Measurements from ENCODE around the gene RFPL2. TPM values are rescaled to one million over a fixed set of nuclear protein-coding genes. Genes with fewer than 3 reads are reported as not detected.
A peak's percentile ranks its signal among the peaks of the same experiment; 100 is the strongest.
"Not testable (repeated sequence)": the region's sequence is repeated elsewhere in the genome, so short reads cannot be mapped to it uniquely, and the experiment has no call there.

RFPL2 gene
- total and polyA plus RNA-seq, 7 experiments from 2014 or later = 0.15 to 3.9 (median 0.40) TPM

DNA sequence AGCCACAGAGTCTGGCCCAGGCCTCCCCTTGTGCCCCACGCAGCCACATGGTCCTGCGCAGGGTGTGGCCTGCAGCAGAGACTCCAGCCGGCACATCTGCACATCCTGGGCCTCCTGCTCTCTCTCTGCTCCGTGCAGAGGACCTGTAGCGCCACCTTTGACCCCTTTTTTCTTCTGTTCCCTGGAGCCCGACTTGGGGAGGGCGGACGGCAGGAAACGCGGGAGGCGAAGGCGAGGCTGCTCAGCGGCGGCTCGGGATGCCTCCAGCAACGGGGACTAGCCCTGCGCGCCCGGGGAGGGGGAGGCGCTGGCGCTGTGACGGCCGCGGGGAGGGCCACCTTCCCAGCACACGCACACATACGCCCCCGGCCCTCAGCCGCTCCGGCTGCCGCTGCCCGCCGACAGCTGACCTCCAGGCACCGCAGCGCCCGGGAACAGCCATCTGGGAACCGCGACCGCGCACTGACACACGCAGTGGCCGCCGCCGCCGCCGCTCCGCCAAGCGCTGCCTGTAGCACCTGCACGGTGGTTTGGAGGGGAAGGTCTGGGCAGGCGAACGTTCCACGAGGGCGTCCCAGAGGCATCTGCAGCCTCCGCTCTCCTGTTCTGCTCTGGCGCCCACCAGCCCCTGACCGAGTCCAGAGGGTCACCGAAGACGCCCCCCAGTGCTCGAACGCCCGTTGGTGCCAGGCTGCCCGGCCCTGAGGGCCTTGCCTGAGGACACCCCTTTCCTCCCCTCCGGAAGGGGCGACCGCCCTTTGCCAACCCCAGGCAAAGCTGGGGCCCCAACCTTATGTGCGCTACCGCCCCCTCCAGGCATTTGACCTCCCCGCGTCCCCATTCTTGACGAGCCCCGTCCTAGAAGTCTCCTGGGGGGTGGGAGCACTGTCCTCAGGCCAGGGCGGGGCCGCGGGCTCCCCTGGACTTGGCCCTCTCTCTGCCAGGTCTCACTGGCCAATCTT lies 28.9 kb downstream of the RFPL2 start:
- H3K27ac ChIP-seq (ENCODE audit: low read depth, low read length) = no peak overlapping the region
- Mint-ChIP-seq H3K27me3 (peaks cover 27 to 47% (median 40%) of the 10 kb centered on the region in 5 donors), H3K4me3 (peak overlapping the region in 3 of 10 donors; percentile 31 to 71 (median 45)), H3K36me3 (no peaks in the 10 kb centered on the region), H3K27ac (no peak overlapping the region), H3K9me3 (no peaks in the 10 kb centered on the region), H3K4me1 (peaks cover 0 to 7% (median 0%) of the 10 kb centered on the region in 7 donors)
- H3K4me3 ChIP-seq (ENCODE audit: low read length) = no peak overlapping the region
- intact Hi-C loops (cut with micrococcal nuclease) = no loop called here
- DNase-seq = no peak
- POLR2A ChIA-PET = no interaction called here
- no peak for ATAC-seq
- no peaks in the 10 kb centered on the region for H3K27me3 ChIP-seq (ENCODE audit: control insufficient read depth in 2 of 2, insufficient read depth in 2 of 2, low read length in 2 of 2)
- no peaks in the 10 kb centered on the region for H3K4me1 ChIP-seq (ENCODE audit: control insufficient read depth in 2 of 2, insufficient read depth in 2 of 2, low read length in 2 of 2)
- CTCF ChIA-PET = no interaction called here
- H3K36me3 ChIP-seq (ENCODE audit: control insufficient read depth in 2 of 3, insufficient read depth in 3 of 3, low read length in 3 of 3) = no peaks in the 10 kb centered on the region
- no peaks in the 10 kb centered on the region for H3K9me3 ChIP-seq (ENCODE audit: control insufficient read depth in 2 of 3, low read length in 3 of 3)

DNA sequence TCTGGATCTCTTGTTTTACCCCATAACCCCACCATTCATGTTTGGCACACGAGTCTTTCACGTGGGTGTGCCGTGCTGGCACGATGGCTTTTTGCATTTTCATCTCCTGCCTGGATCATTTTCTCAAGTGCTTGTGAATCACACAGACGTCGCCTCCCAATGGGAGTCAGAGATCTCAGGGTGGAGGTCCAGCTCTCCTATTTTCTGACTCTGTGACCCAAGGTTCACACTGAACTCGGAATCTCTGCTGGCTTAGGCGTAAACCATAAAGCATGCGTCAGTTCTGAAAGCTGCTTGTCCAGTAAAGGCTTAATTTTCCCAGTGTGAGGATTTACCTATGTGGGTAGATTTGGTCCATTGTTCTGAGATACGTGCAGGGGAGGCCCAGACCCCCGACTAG lies 29.8 kb downstream of the RFPL2 start:
- Mint-ChIP-seq H3K9me3 (no peaks in the 10 kb centered on the region), H3K4me1 (peaks cover 0 to 7% (median 0%) of the 10 kb centered on the region in 7 donors), H3K36me3 (no peaks in the 10 kb centered on the region), H3K27me3 (peaks cover 27 to 47% (median 40%) of the 10 kb centered on the region in 5 donors), H3K4me3 (peak overlapping the region in 1 of 10 donors; percentile 71), H3K27ac (no peak overlapping the region)
- Histone ChIP-seq H3K27ac (ENCODE audit: low read depth, low read length) (no peak overlapping the region), H3K9me3 (ENCODE audit: control insufficient read depth in 2 of 3, low read length in 3 of 3) (no peaks in the 10 kb centered on the region), H3K36me3 (ENCODE audit: control insufficient read depth in 2 of 3, insufficient read depth in 3 of 3, low read length in 3 of 3) (no peaks in the 10 kb centered on the region), H3K27me3 (ENCODE audit: control insufficient read depth in 2 of 2, insufficient read depth in 2 of 2, low read length in 2 of 2) (no peaks in the 10 kb centered on the region), H3K4me3 (ENCODE audit: low read length) (no peak overlapping the region), H3K4me1 (ENCODE audit: control insufficient read depth in 2 of 2, insufficient read depth in 2 of 2, low read length in 2 of 2) (no peaks in the 10 kb centered on the region)
- no peak for DNase-seq
- no peak for ATAC-seq
- ChIA-PET POLR2A (no interaction called here), CTCF (no interaction called here)
- intact Hi-C loops (cut with micrococcal nuclease) = no loop called here

DNA sequence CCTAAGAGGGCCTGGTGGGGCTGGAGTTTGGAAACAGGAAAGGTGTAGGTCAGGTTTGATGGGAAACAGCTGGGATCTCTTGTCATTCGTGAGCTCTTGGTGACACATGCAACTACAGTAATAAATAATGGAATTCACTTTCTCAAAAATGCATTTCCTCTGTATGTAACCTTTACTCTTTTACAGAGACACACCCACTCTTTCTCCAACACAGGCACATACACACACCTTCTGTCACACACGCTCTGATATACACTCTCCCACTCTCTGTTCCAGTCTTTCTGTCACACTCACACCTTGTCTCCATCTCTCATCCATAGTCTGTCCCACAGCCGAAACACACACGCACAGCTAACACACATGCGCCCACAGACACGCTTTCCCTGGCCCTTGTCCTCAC lies 39.2 kb downstream of the RFPL2 start:
- ChIA-PET POLR2A (no interaction called here), CTCF (no interaction called here)
- ATAC-seq = no peak

DNA sequence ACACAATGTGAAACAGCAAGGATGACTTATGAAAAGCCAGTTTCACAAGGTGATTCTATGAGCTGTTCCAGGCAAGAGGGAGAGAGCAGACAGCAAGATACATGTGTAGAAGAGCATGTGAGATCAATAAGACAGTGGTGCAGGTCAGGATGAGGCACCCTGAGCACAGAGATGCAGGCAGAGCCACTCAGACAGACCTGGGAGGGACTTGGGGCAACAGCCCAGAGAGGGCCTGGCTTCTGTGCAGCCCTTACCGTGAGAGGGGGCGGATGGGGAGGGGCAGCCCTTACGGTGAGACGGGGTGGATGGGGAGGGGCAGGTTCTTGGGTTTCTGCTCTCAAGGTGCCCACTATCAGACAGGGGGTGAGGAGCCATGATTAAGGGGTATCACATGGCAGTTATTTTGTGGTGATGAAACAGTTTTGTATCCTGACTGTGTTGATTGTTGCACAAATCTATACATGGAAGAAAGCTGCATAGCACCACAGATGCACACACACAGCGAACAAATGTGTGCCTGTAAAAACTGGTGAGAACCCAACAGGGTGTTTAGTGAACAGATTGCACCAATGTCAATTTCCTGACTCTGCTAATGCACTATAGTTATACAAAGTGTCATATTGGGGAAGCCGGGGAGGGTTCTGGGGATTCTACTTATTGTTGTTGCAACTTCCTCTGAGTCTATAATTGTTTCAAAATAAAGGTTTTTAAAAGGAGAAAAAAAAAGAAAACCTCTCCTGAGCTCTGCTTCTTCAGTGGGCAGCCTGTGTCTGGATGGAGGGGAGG lies 40.6 kb downstream of the RFPL2 start:
- ChIA-PET POLR2A (no interaction called here), CTCF (no interaction called here)
- Mint-ChIP-seq H3K4me3 (no peak overlapping the region), H3K4me1 (peaks cover 0 to 10% (median 4%) of the 10 kb centered on the region in 7 donors), H3K9me3 (no peaks in the 10 kb centered on the region), H3K27ac (peak overlapping the region in 1 of 9 donors; percentile 84), H3K27me3 (peaks cover 4 to 25% (median 6%) of the 10 kb centered on the region in 5 donors), H3K36me3 (no peaks in the 10 kb centered on the region)
- Histone ChIP-seq H3K4me3 (ENCODE audit: low read length) (no peak overlapping the region), H3K4me1 (ENCODE audit: control insufficient read depth in 2 of 2, insufficient read depth in 2 of 2, low read length in 2 of 2) (no peaks in the 10 kb centered on the region), H3K27me3 (ENCODE audit: control insufficient read depth in 2 of 2, insufficient read depth in 2 of 2, low read length in 2 of 2) (no peaks in the 10 kb centered on the region), H3K27ac (ENCODE audit: low read depth, low read length) (no peak overlapping the region), H3K36me3 (ENCODE audit: control insufficient read depth in 2 of 3, insufficient read depth in 3 of 3, low read length in 3 of 3) (no peaks in the 10 kb centered on the region), H3K9me3 (ENCODE audit: control insufficient read depth in 2 of 3, low read length in 3 of 3) (no peaks in the 10 kb centered on the region)
- intact Hi-C loops (cut with micrococcal nuclease) = no loop called here
- ATAC-seq (peak; percentile 73), DNase-seq (no peak)

More for the DNA sequence above, 39.2 kb downstream of the RFPL2 start:
- Histone ChIP-seq H3K27me3 (ENCODE audit: control insufficient read depth in 2 of 2, insufficient read depth in 2 of 2, low read length in 2 of 2) (no peaks in the 10 kb centered on the region), H3K4me1 (ENCODE audit: control insufficient read depth in 2 of 2, insufficient read depth in 2 of 2, low read length in 2 of 2) (no peaks in the 10 kb centered on the region), H3K27ac (ENCODE audit: low read depth, low read length) (no peak overlapping the region), H3K9me3 (ENCODE audit: control insufficient read depth in 2 of 3, low read length in 3 of 3) (no peaks in the 10 kb centered on the region), H3K4me3 (ENCODE audit: low read length) (no peak overlapping the region), H3K36me3 (ENCODE audit: control insufficient read depth in 2 of 3, insufficient read depth in 3 of 3, low read length in 3 of 3) (no peaks in the 10 kb centered on the region)
- DNase-seq = no peak
- H3K4me3 Mint-ChIP-seq = no peak overlapping the region
- no peaks in the 10 kb centered on the region for H3K9me3 Mint-ChIP-seq
- H3K27me3 Mint-ChIP-seq = peaks cover 4 to 25% (median 6%) of the 10 kb centered on the region in 5 donors
- H3K36me3 Mint-ChIP-seq = no peaks in the 10 kb centered on the region
- H3K27ac Mint-ChIP-seq = peak overlapping the region in 1 of 9 donors; percentile 28
- H3K4me1 Mint-ChIP-seq = peaks cover 0 to 10% (median 4%) of the 10 kb centered on the region in 7 donors
- intact Hi-C loops (cut with micrococcal nuclease) = no loop called here

DNA sequence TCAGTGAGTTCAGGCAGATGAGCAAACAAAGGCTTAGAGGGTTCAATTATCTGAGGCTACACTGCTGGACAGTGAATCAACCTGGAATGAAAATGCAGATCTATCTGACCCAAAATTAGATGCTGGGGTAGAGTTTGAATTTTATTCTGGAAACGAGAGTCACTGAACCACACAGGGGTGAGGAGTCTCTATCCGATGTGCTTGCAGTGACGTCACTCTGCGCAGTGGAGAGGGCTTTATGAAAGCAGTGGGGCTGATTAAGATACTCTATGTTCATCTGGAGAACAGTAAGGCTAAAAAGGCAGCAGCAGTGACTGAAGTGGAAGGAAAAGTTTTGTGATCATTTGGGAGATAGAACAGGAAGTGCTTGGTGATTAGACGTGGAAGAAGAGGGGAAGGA lies 44.5 kb downstream of the RFPL2 start:
- H3K36me3 ChIP-seq (ENCODE audit: control insufficient read depth in 2 of 3, insufficient read depth in 3 of 3, low read length in 3 of 3); H3K36me3 Mint-ChIP-seq; ATAC-seq; H3K4me1 ChIP-seq (ENCODE audit: control insufficient read depth in 2 of 2, insufficient read depth in 2 of 2, low read length in 2 of 2); CTCF ChIA-PET; H3K27me3 ChIP-seq (ENCODE audit: control insufficient read depth in 2 of 2, insufficient read depth in 2 of 2, low read length in 2 of 2); H3K9me3 ChIP-seq (ENCODE audit: control insufficient read depth in 2 of 3, low read length in 3 of 3); H3K27ac ChIP-seq (ENCODE audit: low read depth, low read length); H3K9me3 Mint-ChIP-seq; POLR2A ChIA-PET; H3K4me3 Mint-ChIP-seq; H3K4me1 Mint-ChIP-seq; H3K4me3 ChIP-seq (ENCODE audit: low read length); intact Hi-C loops (cut with micrococcal nuclease); DNase-seq; H3K27ac Mint-ChIP-seq: not testable (repeated sequence)
- H3K27me3 Mint-ChIP-seq = peaks cover 4 to 30% (median 6%) of the 10 kb centered on the region in 5 donors

DNA sequence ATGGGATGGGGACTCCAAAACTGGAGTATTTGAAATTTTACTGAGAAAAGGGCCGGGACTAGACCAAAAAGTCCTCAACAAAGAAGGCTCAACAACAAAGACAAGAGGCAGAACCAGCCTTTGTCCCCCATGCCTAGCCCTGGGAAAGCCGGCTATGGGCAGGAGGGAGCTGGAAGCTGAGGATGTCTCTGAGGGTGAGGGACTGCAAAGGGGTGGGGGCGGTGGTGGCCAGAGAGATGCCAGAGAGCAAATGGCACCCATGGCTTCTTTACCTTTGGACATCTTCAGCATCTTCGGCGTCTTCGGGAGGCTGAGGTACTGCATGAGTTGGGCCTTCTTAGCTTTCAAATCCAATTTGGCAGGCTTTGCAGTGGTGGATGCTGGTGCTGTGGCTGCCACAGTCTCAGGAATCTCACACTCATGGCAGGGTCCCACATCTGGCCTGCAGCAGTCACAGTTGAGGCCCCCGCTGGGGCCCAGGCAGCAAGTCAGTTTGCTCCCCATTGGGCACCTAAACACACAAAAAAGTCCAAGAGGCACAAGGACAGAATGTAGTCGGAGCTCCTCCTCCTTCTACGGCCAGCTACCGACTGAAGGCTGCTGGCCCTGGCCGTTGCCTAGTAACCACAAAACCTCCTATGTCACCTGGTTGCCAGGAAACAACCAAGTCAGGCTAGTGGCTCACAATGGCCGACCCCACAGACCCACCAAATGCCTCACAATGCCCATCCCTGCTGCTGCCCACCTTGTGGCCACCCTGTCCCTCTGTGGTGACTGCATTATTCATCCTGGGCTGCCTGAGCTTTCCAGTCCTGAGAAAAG lies 46.0 kb downstream of the RFPL2 start, which contains the start of gene C22orf42:
Gene C22orf42, minus strand, starts transcription at position 592 of the 822 bp plus-strand sequence. Its CDS starts 88 bp downstream, at position 504.
- H3K36me3 ChIP-seq (ENCODE audit: control insufficient read depth in 2 of 3, insufficient read depth in 3 of 3, low read length in 3 of 3) = no peaks in the 10 kb centered on the region
- Mint-ChIP-seq H3K27me3 (peaks cover 3 to 34% (median 5%) of the 10 kb centered on the region in 5 donors), H3K9me3 (no peaks in the 10 kb centered on the region), H3K4me3 (no peak within 1 kb of the TSS), H3K27ac (no peak within 1 kb of the TSS), H3K36me3 (no peaks in the 10 kb centered on the region), H3K4me1 (peaks cover 0 to 8% (median 2%) of the 10 kb centered on the region in 7 donors)
- no peak within 1 kb of the TSS for H3K27ac ChIP-seq (ENCODE audit: low read depth, low read length)
- ATAC-seq = no peak
- intact Hi-C loops (cut with micrococcal nuclease) = no loop called here
- no peaks in the 10 kb centered on the region for H3K4me1 ChIP-seq (ENCODE audit: control insufficient read depth in 2 of 2, insufficient read depth in 2 of 2, low read length in 2 of 2)
- H3K4me3 ChIP-seq (ENCODE audit: low read length) = no peak within 1 kb of the TSS
- H3K27me3 ChIP-seq (ENCODE audit: control insufficient read depth in 2 of 2, insufficient read depth in 2 of 2, low read length in 2 of 2) = no peaks in the 10 kb centered on the region
- H3K9me3 ChIP-seq (ENCODE audit: control insufficient read depth in 2 of 3, low read length in 3 of 3) = no peaks in the 10 kb centered on the region
- ChIA-PET POLR2A (no interaction called here), CTCF (interaction anchor here (0.6 kb wide), 1 partner anchor 833 kb away, joined by 3 read pairs; no protein-coding TSS in a partner anchor)
- DNase-seq = no peak
